Uterus (tissue), 4 donors: ENCODE results near the gene KIAA1217. TPM values are rescaled to one million over a fixed set of nuclear protein-coding genes. Genes with fewer than 3 reads are reported as not detected.

Experiments used
- DNase-seq, 2 donors: peaks; one replicate each; pipeline ENCODE4 v3.0.0-alpha.2; 2019 to 2020
- H3K27ac ChIP-seq, 2 donors: fragments of 200-600 bp; sonication (generic); 1 replicate in 1 of 2; 2 replicates in 1 of 2; pipeline ENCODE4 v1.5.1; 2016 to 2018
- H3K27me3 ChIP-seq, 2 donors: fragments of 200-600 bp; sonication (generic); one replicate each; pipeline ENCODE4 v1.5.1; 2018 to 2019; ENCODE audit warnings: control low read depth in 1 of 2
- H3K36me3 ChIP-seq, 2 donors: fragments of 200-600 bp; sonication (generic); one replicate each; pipeline ENCODE4 v1.5.1; 2019; ENCODE audit warnings: control low read depth in 1 of 2
- H3K4me1 ChIP-seq, 2 donors: fragments of 200-600 bp; sonication (generic); one replicate each; pipeline ENCODE4 v1.5.1; 2018 to 2019; ENCODE audit warnings: control low read depth in 1 of 2
- H3K4me3 ChIP-seq, 2 donors: fragments of 200-600 bp; sonication (generic); 1 replicate in 1 of 2; 2 replicates in 1 of 2; pipeline ENCODE4 v1.5.1; 2018 to 2019; ENCODE audit warnings: mild to moderate bottlenecking in 1 of 2
- H3K9me3 ChIP-seq, 2 donors: fragments of 200-600 bp; sonication (generic); one replicate each; pipeline ENCODE4 v1.5.1; 2019; ENCODE audit warnings: control low read depth in 1 of 2
- CTCF ChIP-seq, 4 experiments: fragments of 200-600 bp in 2 of 4; fragments of 450-650 bp in 2 of 4; sonication (generic) in 2 of 4; IDR thresholded peaks; one replicate each; pipeline ENCODE4 v1.5.1; 2016 to 2019; ENCODE audit warnings: antibody characterized with exemption in 4 of 4, mild to moderate bottlenecking in 2 of 4, moderate library complexity in 1 of 4
- POLR2A ChIP-seq, 2 donors: fragments of 450-650 bp; IDR thresholded peaks; one replicate each; pipeline ENCODE4 v1.6.1; 2016; ENCODE audit warnings: antibody characterized with exemption in 2 of 2, mild to moderate bottlenecking in 1 of 2, moderate library complexity in 1 of 2
- intact Hi-C: fragments of 100-400 bp; cut with DNase I; formaldehyde crosslinking; loops from one replicate; pipeline ENCODE4 v1.15.1; 2023; ENCODE audit warnings: low total_unique reads
- total RNA-seq, 4 donors: library from RNA; depleted of rRNA in 3 of 4; stranded (reverse); fragments of >200 nt in 3 of 4; gene quantifications; one replicate each; pipeline versions ENCODE4 v1.1.0 to v1.2.4, GENCODE V29; 2014 to 2023
- donor health status: DM: yes; HTN: yes; CAD: no.

KIAA1217 gene
- total RNA-seq, 4 donors from 2014 or later: 3.5 to 38.2 (median 11.6) TPM

DNA sequence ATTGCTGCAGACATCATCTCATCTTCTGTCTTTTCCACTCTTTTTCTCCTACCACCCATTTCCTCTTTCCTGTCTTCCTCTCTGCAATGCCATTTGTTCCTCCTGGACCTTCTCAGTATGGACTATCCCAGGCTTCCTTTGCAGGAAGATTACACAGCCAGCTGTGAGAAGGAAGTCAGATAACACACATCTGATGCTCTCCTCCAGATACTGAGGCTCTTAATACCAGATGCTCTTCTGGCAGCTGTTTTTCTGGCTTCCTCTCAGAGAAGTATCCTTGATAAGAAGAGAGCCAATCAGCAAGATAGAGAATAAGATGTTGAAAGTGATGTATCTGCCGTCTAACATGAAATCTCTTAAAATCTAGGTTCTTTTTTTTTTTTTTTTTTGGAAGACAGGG, 14.4 kb downstream of the KIAA1217 start:
- DNase-seq: no peak
- Histone ChIP-seq H3K9me3 (no peaks in the 10 kb centered on the region), H3K4me3 (no peak overlapping the region), H3K27me3 (no peaks in the 10 kb centered on the region), H3K36me3 (no peaks in the 10 kb centered on the region), H3K4me1 (no peaks in the 10 kb centered on the region), H3K27ac (no peak overlapping the region)
- intact Hi-C loops: no loop called here
- TF ChIP-seq CTCF (IDR thresholded peaks at IDR 0.05) (no peak), POLR2A (IDR thresholded peaks at IDR 0.05) (no peak)

DNA sequence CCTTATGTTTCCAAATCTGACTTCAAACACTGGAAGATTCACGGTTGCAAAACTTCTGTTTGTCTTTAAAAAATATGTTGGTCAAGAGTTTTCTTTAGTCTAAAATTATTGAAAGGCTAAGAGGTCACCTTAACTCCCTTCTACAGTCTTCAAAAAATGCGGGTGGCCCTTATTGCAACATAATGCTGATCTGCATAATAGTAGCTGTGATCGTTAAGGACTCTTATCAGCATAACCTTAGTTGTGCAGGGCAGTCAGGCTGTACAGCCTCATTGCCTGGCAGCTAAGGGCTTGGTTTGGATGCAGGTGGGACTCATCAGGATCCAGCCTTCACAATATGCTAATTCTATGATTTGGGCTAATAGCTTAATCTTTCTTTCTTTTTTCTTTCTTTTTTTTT, 15.0 kb downstream of the KIAA1217 start:
- no peaks in the 10 kb centered on the region for H3K36me3 ChIP-seq
- no peaks in the 10 kb centered on the region for H3K9me3 ChIP-seq
- H3K4me3 ChIP-seq: no peak overlapping the region
- H3K27me3 ChIP-seq: no peaks in the 10 kb centered on the region
- TF ChIP-seq CTCF (IDR thresholded peaks at IDR 0.05) (no peak), POLR2A (IDR thresholded peaks at IDR 0.05) (no peak)
- no peaks in the 10 kb centered on the region for H3K4me1 ChIP-seq
- intact Hi-C loops: no loop called here
- no peak overlapping the region for H3K27ac ChIP-seq
- peak; percentile 18 for DNase-seq

DNA sequence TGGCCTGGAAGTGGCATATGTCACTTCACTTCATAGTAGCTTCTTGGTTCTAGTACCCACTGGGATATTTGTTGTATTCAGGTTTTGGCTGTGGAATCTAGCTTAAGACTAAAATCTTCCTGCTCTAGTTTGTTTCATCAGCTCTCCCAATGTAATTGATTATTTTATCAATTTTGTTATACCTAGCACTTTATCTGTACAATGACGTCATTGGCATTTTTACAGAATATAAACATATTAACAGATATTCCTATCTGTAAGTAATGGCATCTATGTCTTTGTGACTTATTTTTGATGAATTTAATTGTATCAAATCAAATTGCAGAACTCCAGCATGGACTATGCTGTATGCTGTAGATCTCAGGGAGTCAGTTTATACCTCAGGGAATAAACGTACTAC, 19.7 kb downstream of the KIAA1217 start:
- no peaks in the 10 kb centered on the region for H3K36me3 ChIP-seq
- H3K4me1 ChIP-seq: no peaks in the 10 kb centered on the region
- H3K4me3 ChIP-seq: no peak overlapping the region
- no peak for TF ChIP-seq POLR2A (IDR thresholded peaks at IDR 0.05)
- no peak for TF ChIP-seq CTCF (IDR thresholded peaks at IDR 0.05)
- intact Hi-C loops: no loop called here
- no peaks in the 10 kb centered on the region for H3K27me3 ChIP-seq
- no peak overlapping the region for H3K27ac ChIP-seq
- no peaks in the 10 kb centered on the region for H3K9me3 ChIP-seq
- DNase-seq: no peak

- intact Hi-C loops: no loop called here
- DNase-seq: no peak
- Histone ChIP-seq H3K4me1 (no peaks in the 10 kb centered on the region), H3K4me3 (no peak overlapping the region), H3K27me3 (no peaks in the 10 kb centered on the region), H3K36me3 (no peaks in the 10 kb centered on the region), H3K27ac (no peak overlapping the region), H3K9me3 (no peaks in the 10 kb centered on the region)
- no peak for TF ChIP-seq POLR2A (IDR thresholded peaks at IDR 0.05)
These were observed 21.0 kb downstream of the KIAA1217 start for GRCh38 chr10:24229909-24230308.

DNA sequence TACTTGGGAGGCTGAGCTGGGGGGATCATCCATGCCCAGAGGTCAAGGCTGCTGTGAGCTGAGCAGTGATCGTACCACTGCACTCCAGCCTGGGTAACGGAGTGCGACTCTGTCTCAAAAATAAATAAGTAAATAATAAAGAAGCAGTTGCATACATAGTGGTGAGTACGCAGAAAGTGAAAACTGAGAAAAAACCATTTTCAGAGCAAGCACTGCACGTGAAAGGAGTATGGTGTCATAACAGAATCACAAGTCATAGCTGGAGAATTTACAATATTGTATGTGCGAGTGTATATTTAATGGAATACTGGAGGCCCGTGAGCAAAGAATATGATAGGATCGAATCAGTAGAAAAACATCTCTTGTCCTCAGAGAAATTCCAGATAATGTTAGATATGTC, 22.3 kb downstream of the KIAA1217 start:
- intact Hi-C loops: no loop called here
- DNase-seq: no peak
- H3K27me3 ChIP-seq: no peaks in the 10 kb centered on the region
- no peaks in the 10 kb centered on the region for H3K9me3 ChIP-seq
- no peak overlapping the region for H3K27ac ChIP-seq
- H3K36me3 ChIP-seq: no peaks in the 10 kb centered on the region
- TF ChIP-seq CTCF (IDR thresholded peaks at IDR 0.05) (no peak), POLR2A (IDR thresholded peaks at IDR 0.05) (no peak)
- no peaks in the 10 kb centered on the region for H3K4me1 ChIP-seq
- H3K4me3 ChIP-seq: no peak overlapping the region

- H3K27ac ChIP-seq: no peak overlapping the region
- H3K27me3 ChIP-seq: no peaks in the 10 kb centered on the region
- H3K36me3 ChIP-seq: no peaks in the 10 kb centered on the region
- no peaks in the 10 kb centered on the region for H3K4me1 ChIP-seq
- TF ChIP-seq CTCF (IDR thresholded peaks at IDR 0.05) (no peak), POLR2A (IDR thresholded peaks at IDR 0.05) (no peak)
- intact Hi-C loops: no loop called here
- DNase-seq: no peak
- no peak overlapping the region for H3K4me3 ChIP-seq
- H3K9me3 ChIP-seq: no peaks in the 10 kb centered on the region
These were observed 25.8 kb downstream of the KIAA1217 start for GRCh38 chr10:24234784-24235183.
